Astrocyte (in vitro differentiated cells and primary cell): Measurements from ENCODE around the gene ARF6. TPM values are rescaled to one million over a fixed set of nuclear protein-coding genes. Genes with fewer than 3 reads are reported as not detected.

Experiments
- DNase-seq: peaks from one replicate; pipeline ENCODE4 v3.0.0-alpha.2; 2010; ENCODE audit warnings: low read depth
- FAIRE-seq: peaks from 2 replicates; lab custom pipeline; 2011; peaks lifted over from hg19 to GRCh38; lab: Jason Lieb, UNC
- H2AFZ ChIP-seq: 2 replicates; pipeline ENCODE4 v1.6.0; 2012; ENCODE audit warnings: low read depth, low read length, inconsistent platforms
- H3K27ac ChIP-seq: 2 replicates; pipeline ENCODE4 v1.5.1; 2011; ENCODE audit warnings: low read depth, low read length, inconsistent platforms
- H3K27me3 ChIP-seq: 2 replicates; pipeline ENCODE4 v1.6.0; 2011; ENCODE audit warnings: low read length, inconsistent platforms; ENCODE audit not compliant: insufficient read depth
- H3K36me3 ChIP-seq: 2 replicates; pipeline ENCODE4 v1.5.1; 2011; ENCODE audit warnings: low read length, inconsistent platforms; ENCODE audit not compliant: insufficient read depth
- H3K4me1 ChIP-seq: 2 replicates; pipeline ENCODE4 v1.5.1; 2011; ENCODE audit warnings: low read length, inconsistent platforms; ENCODE audit not compliant: insufficient read depth
- H3K4me2 ChIP-seq: 2 replicates; pipeline ENCODE4 v1.6.0; 2012; ENCODE audit warnings: low read length, inconsistent platforms
- H3K4me3 ChIP-seq: 2 replicates; pipeline ENCODE4 v1.5.1; 2011; ENCODE audit warnings: low read depth, mild to moderate bottlenecking, low read length, inconsistent platforms; ENCODE audit not compliant: insufficient read depth
- H3K79me2 ChIP-seq: 2 replicates; pipeline ENCODE4 v1.6.0; 2012; ENCODE audit warnings: mild to moderate bottlenecking, low read length, inconsistent platforms; ENCODE audit not compliant: insufficient read depth
- H3K9ac ChIP-seq: 2 replicates; pipeline ENCODE4 v1.6.0; 2012; ENCODE audit warnings: mild to moderate bottlenecking, low read length, inconsistent platforms
- H3K9me3 ChIP-seq: 2 replicates; pipeline ENCODE4 v1.5.1; 2012; ENCODE audit warnings: low read depth, mild to moderate bottlenecking, low read length, inconsistent platforms; ENCODE audit not compliant: insufficient read depth
- H4K20me1 ChIP-seq: 2 replicates; pipeline ENCODE4 v1.6.0; 2012; ENCODE audit warnings: low read length, inconsistent platforms; ENCODE audit not compliant: insufficient read depth
- H3K27ac Mint-ChIP-seq: one replicate; pipeline ENCODE4 v1.8.0; 2021; ENCODE audit warnings: mild to moderate bottlenecking, mixed read lengths; ENCODE audit not compliant: unreplicated experiment
- H3K27me3 Mint-ChIP-seq: one replicate; pipeline ENCODE4 v1.8.0; 2021; ENCODE audit warnings: low read depth, mixed read lengths; ENCODE audit not compliant: unreplicated experiment
- H3K36me3 Mint-ChIP-seq: one replicate; pipeline ENCODE4 v1.8.0; 2021; ENCODE audit warnings: low read depth, mixed read lengths; ENCODE audit not compliant: unreplicated experiment
- H3K4me1 Mint-ChIP-seq: one replicate; pipeline ENCODE4 v1.8.0; 2021; ENCODE audit warnings: low read depth, mixed read lengths; ENCODE audit not compliant: unreplicated experiment
- H3K4me3 Mint-ChIP-seq: one replicate; pipeline ENCODE4 v1.8.0; 2021; ENCODE audit warnings: mild to moderate bottlenecking, moderate library complexity, mixed read lengths; ENCODE audit not compliant: unreplicated experiment
- H3K9me3 Mint-ChIP-seq: one replicate; pipeline ENCODE4 v1.8.0; 2021; ENCODE audit warnings: mild to moderate bottlenecking, mixed read lengths; ENCODE audit not compliant: unreplicated experiment
- CTCF ChIP-seq: IDR thresholded peaks from 2 replicates; pipeline ENCODE4 v1.5.1; 2011; ENCODE audit warnings: low read depth, mild to moderate bottlenecking, inconsistent platforms, low read length, moderate library complexity; ENCODE audit not compliant: insufficient read depth
- EZH2 ChIP-seq: IDR thresholded peaks from 2 replicates; pipeline ENCODE4 v1.6.1; 2012; ENCODE audit warnings: mild to moderate bottlenecking, low read length, inconsistent platforms; ENCODE audit not compliant: insufficient read depth
- total RNA-seq: library from RNA; stranded (reverse); gene quantifications from 2 replicates; pipeline ENCODE4 v1.2.1, GENCODE V29; 2021

The ARF6 gene
- total RNA-seq, 1 donor from 2014 or later: 53.4 TPM

- H3K9me3 ChIP-seq: no peaks in the 10 kb centered on the region
- Mint-ChIP-seq H3K36me3 (no peaks in the 10 kb centered on the region), H3K27me3 (no peaks in the 10 kb centered on the region), H3K4me3 (no peak overlapping the region), H3K4me1 (peaks cover 3% of the 10 kb centered on the region), H3K27ac (no peak overlapping the region), H3K9me3 (no peaks in the 10 kb centered on the region)
- no peak overlapping the region for H3K4me2 ChIP-seq
- no peak overlapping the region for H3K27ac ChIP-seq
- no peak for FAIRE-seq
- no peak for DNase-seq
- H3K36me3 ChIP-seq: no peaks in the 10 kb centered on the region
- H3K9ac ChIP-seq: no peak overlapping the region
- no peaks in the 10 kb centered on the region for H3K27me3 ChIP-seq
- no peaks in the 10 kb centered on the region for H4K20me1 ChIP-seq
- H3K4me1 ChIP-seq: no peaks in the 10 kb centered on the region
- TF ChIP-seq CTCF (no peak), EZH2 (no peak)
- no peak overlapping the region for H2AFZ ChIP-seq
- no peaks in the 10 kb centered on the region for H3K79me2 ChIP-seq
- H3K4me3 ChIP-seq: no peak overlapping the region
Observed at GRCh38 chr14:49930720-49931119, 37.8 kb downstream of the ARF6 start.

- H3K4me3 Mint-ChIP-seq: no peak overlapping the region
- H3K9me3 Mint-ChIP-seq: peaks cover under 1% of the 10 kb centered on the region
- Histone ChIP-seq H3K27me3 (no peaks in the 10 kb centered on the region), H3K79me2 (no peaks in the 10 kb centered on the region), H3K36me3 (no peaks in the 10 kb centered on the region), H2AFZ (no peak overlapping the region), H3K4me3 (no peak overlapping the region), H3K9me3 (no peaks in the 10 kb centered on the region), H3K9ac (no peak overlapping the region), H3K27ac (no peak overlapping the region), H3K4me2 (no peak overlapping the region), H4K20me1 (no peaks in the 10 kb centered on the region), H3K4me1 (no peaks in the 10 kb centered on the region)
- no peaks in the 10 kb centered on the region for H3K36me3 Mint-ChIP-seq
- TF ChIP-seq CTCF (no peak), EZH2 (no peak)
- H3K4me1 Mint-ChIP-seq: peaks cover 3% of the 10 kb centered on the region
- FAIRE-seq (no peak), DNase-seq (no peak)
- no peak overlapping the region for H3K27ac Mint-ChIP-seq
- H3K27me3 Mint-ChIP-seq: no peaks in the 10 kb centered on the region
Observed at GRCh38 chr14:49931523-49931922, 38.6 kb downstream of the ARF6 start.

- Histone ChIP-seq H3K36me3 (no peaks in the 10 kb centered on the region), H3K27me3 (no peaks in the 10 kb centered on the region), H3K9me3 (no peaks in the 10 kb centered on the region), H3K9ac (no peak overlapping the region), H3K4me1 (no peaks in the 10 kb centered on the region), H2AFZ (no peak overlapping the region), H3K79me2 (no peaks in the 10 kb centered on the region), H3K27ac (no peak overlapping the region), H3K4me3 (no peak overlapping the region), H4K20me1 (no peaks in the 10 kb centered on the region), H3K4me2 (no peak overlapping the region)
- no peak for TF ChIP-seq EZH2
- TF ChIP-seq CTCF: no peak
- peaks cover 3% of the 10 kb centered on the region for H3K4me1 Mint-ChIP-seq
- H3K27me3 Mint-ChIP-seq: no peaks in the 10 kb centered on the region
- H3K36me3 Mint-ChIP-seq: peaks cover 2% of the 10 kb centered on the region
- no peak overlapping the region for H3K4me3 Mint-ChIP-seq
- no peak overlapping the region for H3K27ac Mint-ChIP-seq
- DNase-seq (no peak), FAIRE-seq (no peak)
- H3K9me3 Mint-ChIP-seq: peaks cover 4% of the 10 kb centered on the region
Observed at GRCh38 chr14:49933128-49933527, 40.2 kb downstream of the ARF6 start.
